ENCODE measurements around the gene PHC2.

The PHC2 gene

DNA sequence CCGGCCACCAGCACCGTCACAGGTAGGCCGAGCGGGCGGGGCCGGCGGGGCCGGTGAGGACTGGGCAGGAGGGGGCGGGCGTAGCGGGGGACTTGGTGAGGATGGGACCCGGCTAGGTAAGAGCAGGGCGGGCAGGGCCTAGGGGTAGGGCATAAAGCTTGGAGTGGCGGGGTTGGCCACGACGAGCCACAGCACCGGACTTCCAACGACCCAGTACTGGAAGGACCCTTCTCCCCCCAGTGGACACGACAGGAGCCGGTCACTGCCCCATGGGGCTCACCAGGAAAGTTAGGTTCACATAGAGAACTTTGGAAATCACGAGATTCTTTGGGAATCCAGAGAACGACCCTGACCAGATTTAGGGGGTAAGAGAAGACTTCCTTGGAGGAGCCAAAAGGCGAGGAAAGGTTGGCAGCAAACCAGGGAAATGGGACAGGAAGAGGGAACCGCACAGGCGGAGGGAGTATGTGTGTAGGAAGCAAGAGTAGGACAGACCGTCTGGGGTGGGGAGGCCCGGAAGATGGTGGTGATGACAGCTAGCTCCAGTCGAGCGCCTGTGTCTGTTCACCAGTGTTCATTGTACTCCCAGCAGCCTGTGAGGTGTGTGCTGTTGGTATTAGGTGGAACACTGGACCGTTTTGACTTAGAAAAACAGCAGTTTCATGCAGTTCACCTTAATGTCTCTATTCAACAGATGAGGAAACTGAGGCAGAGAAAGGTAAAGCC, 154.2 kb downstream of the PHC2 start:
- Histone ChIP-seq H3K9me3 (ENCODE audit: control insufficient read depth, insufficient read depth, low read length) (no peaks in the 10 kb centered on the region), H3K36me3 (ENCODE audit: insufficient read depth, low read length) (no peaks in the 10 kb centered on the region), H3K9ac (ENCODE audit: low read depth, low read length) (no peak overlapping the region)

DNA sequence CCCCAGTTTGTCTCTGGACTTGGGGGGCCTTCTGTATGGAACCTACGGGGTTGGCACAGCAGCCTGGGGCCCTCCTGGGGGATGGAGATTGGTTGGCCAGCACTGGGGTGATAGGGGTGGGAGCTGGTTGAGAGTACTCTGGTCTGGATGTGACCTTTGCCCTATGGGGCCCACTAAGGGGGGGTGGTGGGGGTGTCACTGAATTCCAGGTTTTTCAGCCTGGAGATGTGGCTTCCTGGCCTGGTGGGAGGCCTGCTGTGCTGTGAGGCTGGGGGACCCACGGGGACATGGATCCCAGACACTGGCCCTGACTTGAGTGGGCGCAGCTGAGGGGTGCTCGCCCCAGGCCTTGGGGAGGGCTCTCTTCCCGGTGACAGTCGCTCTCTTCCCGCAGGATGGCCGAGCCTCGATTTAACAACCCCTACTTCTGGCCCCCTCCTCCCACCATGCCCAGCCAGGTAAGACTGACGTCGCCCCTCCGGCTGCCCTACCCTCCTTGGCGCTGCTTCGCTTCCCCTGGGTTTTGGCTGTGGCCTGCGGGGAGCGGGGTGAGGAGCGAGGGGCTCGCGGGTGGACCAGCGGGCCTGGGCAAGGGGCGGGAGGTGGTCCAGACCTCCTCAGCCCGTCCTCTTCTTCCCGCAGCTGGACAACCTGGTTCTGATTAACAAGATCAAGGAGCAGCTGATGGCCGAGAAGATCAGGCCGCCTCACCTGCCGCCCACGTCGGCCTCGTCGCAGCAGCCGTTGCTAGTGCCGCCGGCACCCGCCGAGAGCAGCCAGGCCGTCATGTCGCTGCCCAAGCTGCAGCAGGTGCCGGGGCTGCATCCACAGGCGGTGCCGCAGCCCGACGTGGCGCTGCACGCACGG, 155.0 kb downstream of the PHC2 start:
- Histone ChIP-seq H3K9ac (ENCODE audit: low read depth, low read length) (no peak overlapping the region), H3K4me1 (ENCODE audit: insufficient read depth, low read length) (peaks cover 8% of the 10 kb centered on the region), H3K9me3 (ENCODE audit: control insufficient read depth, insufficient read depth, low read length) (no peaks in the 10 kb centered on the region), H3K36me3 (ENCODE audit: insufficient read depth, low read length) (no peaks in the 10 kb centered on the region)

More for the DNA sequence above, 154.2 kb downstream of the PHC2 start:
- H3K4me1 ChIP-seq (ENCODE audit: insufficient read depth, low read length), result peaks cover 8% of the 10 kb centered on the region

DNA sequence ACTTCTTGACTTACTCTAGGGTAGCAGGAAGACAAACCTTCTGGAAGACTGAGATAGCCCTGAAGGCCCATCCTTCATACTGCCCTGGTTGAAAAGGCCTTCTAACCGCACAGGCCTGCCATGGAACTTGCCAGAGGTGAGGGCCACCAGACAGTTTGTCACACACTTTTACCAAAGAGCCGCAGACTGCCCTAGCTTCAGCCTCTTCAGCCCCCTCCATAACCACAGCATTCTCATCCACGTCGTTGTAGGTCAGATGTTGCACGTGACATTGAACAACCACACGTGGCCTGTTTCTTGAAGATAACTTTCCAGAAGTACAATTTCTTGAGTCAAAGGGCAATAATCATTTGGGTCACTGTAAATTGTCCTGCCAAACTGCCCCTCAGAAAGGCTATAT, 155.7 kb downstream of the PHC2 start:
- H3K36me3 ChIP-seq (ENCODE audit: insufficient read depth, low read length), result no peaks in the 10 kb centered on the region
- H3K9me3 ChIP-seq (ENCODE audit: control insufficient read depth, insufficient read depth, low read length), result no peaks in the 10 kb centered on the region
- H3K4me1 ChIP-seq (ENCODE audit: insufficient read depth, low read length), result peaks cover 8% of the 10 kb centered on the region
- no peak overlapping the region for H3K9ac ChIP-seq (ENCODE audit: low read depth, low read length)

DNA sequence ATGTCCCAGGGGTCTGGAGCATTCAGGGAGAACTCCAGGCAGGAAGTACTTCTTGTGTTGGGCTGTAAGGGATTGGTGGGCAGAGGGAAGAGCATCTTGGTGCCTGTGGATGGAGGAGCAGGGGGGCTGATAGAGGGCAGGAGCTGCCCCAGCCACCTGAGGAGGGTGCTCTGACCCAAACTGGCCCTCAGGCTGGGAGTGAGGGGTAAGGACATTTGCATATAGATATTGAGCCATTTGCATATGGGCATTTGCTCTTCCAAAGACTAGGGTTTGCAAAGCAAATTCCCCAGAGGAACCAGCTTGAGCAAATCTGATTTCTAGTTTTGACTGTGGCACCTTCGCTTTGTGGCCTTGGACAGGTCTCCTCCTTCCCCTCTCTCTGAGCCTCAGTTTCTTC, 156.4 kb downstream of the PHC2 start:
- H3K4me1 ChIP-seq (ENCODE audit: insufficient read depth, low read length), result peaks cover 8% of the 10 kb centered on the region
- H3K36me3 ChIP-seq (ENCODE audit: insufficient read depth, low read length), result no peaks in the 10 kb centered on the region
- H3K9me3 ChIP-seq (ENCODE audit: control insufficient read depth, insufficient read depth, low read length), result no peaks in the 10 kb centered on the region
- H3K9ac ChIP-seq (ENCODE audit: low read depth, low read length), result no peak overlapping the region

DNA sequence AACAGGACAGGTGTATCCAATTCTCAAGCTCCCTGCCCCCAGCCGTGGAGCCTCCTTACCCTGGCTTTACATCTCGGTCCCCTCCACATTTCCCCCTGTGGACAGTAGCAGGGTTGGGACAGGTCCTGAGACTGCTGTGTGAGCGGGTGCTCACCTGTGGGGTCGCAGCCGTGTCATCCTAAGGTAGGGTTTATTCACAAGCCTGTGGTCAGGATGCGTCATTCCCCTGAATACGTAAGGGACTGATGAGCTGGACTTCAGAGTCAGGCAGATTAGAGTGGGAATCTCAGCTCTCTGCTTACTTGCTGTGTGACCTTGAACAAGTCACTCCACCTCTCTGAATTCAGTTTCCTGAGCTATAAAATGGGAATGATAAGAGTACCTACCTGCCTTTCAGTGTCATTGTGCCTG, 156.9 kb downstream of the PHC2 start:
- H3K36me3 ChIP-seq (ENCODE audit: insufficient read depth, low read length), result no peaks in the 10 kb centered on the region
- H3K9me3 ChIP-seq (ENCODE audit: control insufficient read depth, insufficient read depth, low read length), result no peaks in the 10 kb centered on the region
- peaks cover 8% of the 10 kb centered on the region for H3K4me1 ChIP-seq (ENCODE audit: insufficient read depth, low read length)
- no peak overlapping the region for H3K9ac ChIP-seq (ENCODE audit: low read depth, low read length)
